Ramos (cell line): ENCODE measurements around the gene C11orf52.

Source experiments
- in situ Hi-C: fragments of 300-500 bp; cut with MboI; formaldehyde crosslinking; loops from one replicate; pipeline ENCODE4 v1.14.3; 2022; ENCODE audit warnings: low sequenced_read_pairs; ENCODE audit not compliant: unreplicated experiment

Gene C11orf52

GRCh38 chr11:111969344-111969743 is 50.6 kb downstream of the C11orf52 start:
- in situ Hi-C loops = no loop called here

GRCh38 chr11:111974446-111974845 is 55.7 kb downstream of the C11orf52 start:
- in situ Hi-C loops = no loop called here

DNA sequence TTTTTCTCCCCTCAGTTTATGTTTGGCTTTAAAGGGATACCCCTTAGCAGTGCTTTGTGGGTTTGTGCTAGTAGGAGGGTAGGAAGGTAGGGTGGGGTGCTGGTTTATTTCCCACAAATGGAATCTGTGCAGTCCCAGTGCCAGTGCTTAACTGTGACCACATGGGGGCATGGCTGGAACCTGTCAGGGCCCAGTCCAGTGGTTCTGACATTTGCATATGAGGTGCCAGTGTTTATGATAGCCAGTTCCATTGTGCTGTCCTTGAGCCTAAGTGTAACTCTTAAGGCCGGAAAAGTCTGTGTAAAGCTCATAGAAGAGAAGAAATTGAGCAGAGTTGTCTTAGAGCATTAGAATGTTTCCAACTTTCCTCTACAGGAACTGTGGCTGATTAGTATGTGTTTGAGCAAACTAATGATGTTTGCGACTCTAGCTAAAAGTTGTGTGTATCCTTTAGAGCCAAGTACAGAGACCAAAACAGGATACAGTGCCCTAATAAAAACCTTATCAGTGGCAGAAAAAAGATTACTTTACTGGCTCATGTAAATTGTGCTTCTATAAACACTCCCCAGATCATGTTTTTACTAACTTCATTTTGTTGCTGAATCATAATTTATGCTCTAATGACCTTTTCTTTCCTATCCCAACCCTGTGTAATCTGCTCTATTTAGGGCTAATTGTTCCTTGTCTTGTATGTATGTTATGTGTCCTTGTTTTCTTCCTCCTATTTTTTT is 56.5 kb downstream of the C11orf52 start:
- in situ Hi-C loops = no loop called here

DNA sequence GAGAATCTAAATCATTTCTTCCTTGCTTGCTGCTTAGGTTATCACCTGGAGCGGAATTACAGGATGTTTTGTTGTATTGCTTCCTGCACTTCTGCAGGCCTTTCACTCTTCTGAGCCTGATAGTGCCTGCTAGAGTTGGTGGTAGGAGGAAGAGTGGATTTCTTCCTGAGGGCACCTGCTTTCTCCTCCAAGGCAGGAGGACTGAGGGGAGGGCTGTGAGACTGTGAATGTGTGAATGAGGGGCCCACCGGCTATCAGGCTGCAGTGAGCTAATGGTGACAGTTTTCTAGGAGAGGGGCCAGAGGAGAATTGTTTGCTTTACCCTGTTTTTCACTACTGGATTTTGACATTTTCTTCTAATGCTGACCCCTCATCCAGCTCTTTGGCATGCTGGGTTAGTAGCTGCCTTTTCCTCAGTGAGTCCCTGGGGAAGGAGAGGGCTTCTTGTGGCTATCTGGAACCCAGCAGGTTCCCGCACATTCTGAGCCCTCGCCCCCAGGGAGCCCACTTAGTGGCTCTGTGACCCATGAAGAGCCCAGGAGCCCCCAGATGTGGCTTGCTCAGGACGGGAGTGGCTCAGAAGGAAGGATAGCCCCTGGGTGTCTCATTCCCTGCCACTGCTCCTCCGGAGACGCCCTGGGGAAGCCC is 57.5 kb downstream of the C11orf52 start:
- in situ Hi-C loops = no loop called here
